Vagina (tissue), 2 donors: ENCODE measurements around the gene MYO1F. TPM values are rescaled to one million over a fixed set of nuclear protein-coding genes. Genes with fewer than 3 reads are reported as not detected.
"Not testable (repeated sequence)": the region's sequence is repeated elsewhere in the genome, so short reads cannot be mapped to it uniquely, and the experiment has no call there.

Source experiments
- DNase-seq, 2 donors: peaks; one replicate each; pipeline ENCODE4 v3.0.0-alpha.2; 2017; ENCODE audit errors: extremely low spot score in 2 of 2
- H3K27ac ChIP-seq: fragments of 200-600 bp; sonication (generic); one replicate; pipeline ENCODE4 v1.5.1; 2019
- H3K27me3 ChIP-seq: fragments of 200-600 bp; sonication (generic); one replicate; pipeline ENCODE4 v1.5.1; 2019
- H3K36me3 ChIP-seq, 2 donors: fragments of 200-600 bp; sonication (generic); one replicate each; pipeline ENCODE4 v1.5.1; 2017 to 2019
- H3K4me1 ChIP-seq: fragments of 200-600 bp; sonication (generic); one replicate; pipeline ENCODE4 v1.5.1; 2019
- H3K4me3 ChIP-seq, 2 donors: fragments of 200-600 bp; sonication (generic); 1 replicate in 1 of 2; 2 replicates in 1 of 2; pipeline ENCODE4 v1.5.1; 2016 to 2019
- H3K9me3 ChIP-seq: fragments of 200-600 bp; sonication (generic); one replicate; pipeline ENCODE4 v1.5.1; 2019
- CTCF ChIP-seq, 3 experiments: fragments of 450-650 bp in 2 of 3; fragments of 200-600 bp in 1 of 3; sonication (generic) in 1 of 3; IDR thresholded peaks; one replicate each; pipeline ENCODE4 v1.5.1; 2017 to 2019; ENCODE audit warnings: antibody characterized with exemption in 3 of 3, mild to moderate bottlenecking in 2 of 3, moderate library complexity in 2 of 3
- POLR2A ChIP-seq, 2 donors: fragments of 450-650 bp; IDR thresholded peaks; one replicate each; pipeline ENCODE4 v1.6.1; 2017; ENCODE audit warnings: antibody characterized with exemption in 2 of 2, mild to moderate bottlenecking in 2 of 2, moderate library complexity in 2 of 2
- POLR2AphosphoS5 ChIP-seq, 2 donors: sonication (generic); formaldehyde crosslinking; IDR thresholded peaks; one replicate each; pipeline ENCODE4 v1.9.0; 2017; ENCODE audit warnings: antibody characterized with exemption in 2 of 2, mild to moderate bottlenecking in 2 of 2, low read depth in 1 of 2; ENCODE audit not compliant: insufficient read depth in 1 of 2
- intact Hi-C: fragments of 100-400 bp; cut with DNase I; formaldehyde crosslinking; loops from one replicate; pipeline ENCODE4 v1.15.1; 2023
- total RNA-seq: library from RNA; depleted of rRNA; stranded (reverse); fragments of >200 nt; gene quantifications from one replicate; pipeline ENCODE4 v1.2.3, GENCODE V29; 2016

Gene MYO1F
- total RNA-seq, 1 donor from 2014 or later: 20.4 TPM

GRCh38 chr19:8567522-8568172 is 9.6 kb downstream of the MYO1F start:
- no peak for DNase-seq
- Histone ChIP-seq H3K9me3 (no peaks in the 10 kb centered on the region), H3K4me1 (no peaks in the 10 kb centered on the region), H3K4me3 (no peak overlapping the region), H3K27ac (no peak overlapping the region), H3K36me3 (no peaks in the 10 kb centered on the region), H3K27me3 (no peaks in the 10 kb centered on the region)
- no peak for TF ChIP-seq POLR2AphosphoS5 (IDR thresholded peaks at IDR 0.05; ENCODE audit: insufficient read depth in 1 of 2, low read depth in 1 of 2)
- no peak for TF ChIP-seq CTCF (IDR thresholded peaks at IDR 0.05)
- no peak for TF ChIP-seq POLR2A (IDR thresholded peaks at IDR 0.05)
- intact Hi-C loops: no loop called here

GRCh38 chr19:8566855-8567254 is 10.4 kb downstream of the MYO1F start:
- H3K27ac ChIP-seq: no peak overlapping the region
- intact Hi-C loops: no loop called here
- no peaks in the 10 kb centered on the region for H3K36me3 ChIP-seq
- DNase-seq: no peak
- no peaks in the 10 kb centered on the region for H3K4me1 ChIP-seq
- H3K4me3 ChIP-seq: no peak overlapping the region
- no peaks in the 10 kb centered on the region for H3K9me3 ChIP-seq
- TF ChIP-seq POLR2A (IDR thresholded peaks at IDR 0.05) (no peak), POLR2AphosphoS5 (IDR thresholded peaks at IDR 0.05; ENCODE audit: insufficient read depth in 1 of 2, low read depth in 1 of 2) (no peak), CTCF (IDR thresholded peaks at IDR 0.05) (no peak)
- no peaks in the 10 kb centered on the region for H3K27me3 ChIP-seq

- H3K36me3 ChIP-seq, H3K27ac ChIP-seq, H3K9me3 ChIP-seq, H3K27me3 ChIP-seq, H3K4me1 ChIP-seq, DNase-seq, H3K4me3 ChIP-seq, intact Hi-C loops: not testable (repeated sequence)
Measured at GRCh38 chr19:8564866-8565265, 12.4 kb downstream of the MYO1F start.

GRCh38 chr19:8561075-8561764 is 16.0 kb downstream of the MYO1F start:
- no peak for TF ChIP-seq POLR2A (IDR thresholded peaks at IDR 0.05)
- TF ChIP-seq CTCF (IDR thresholded peaks at IDR 0.05): no peak
- no peak for TF ChIP-seq POLR2AphosphoS5 (IDR thresholded peaks at IDR 0.05; ENCODE audit: insufficient read depth in 1 of 2, low read depth in 1 of 2)
- no peak overlapping the region for H3K4me3 ChIP-seq
- no peaks in the 10 kb centered on the region for H3K36me3 ChIP-seq
- intact Hi-C loops: no loop called here
- DNase-seq: no peak
- no peak overlapping the region for H3K27ac ChIP-seq
- H3K27me3 ChIP-seq: no peaks in the 10 kb centered on the region
- no peaks in the 10 kb centered on the region for H3K4me1 ChIP-seq
- no peaks in the 10 kb centered on the region for H3K9me3 ChIP-seq

GRCh38 chr19:8558325-8558724 is 18.9 kb downstream of the MYO1F start:
- intact Hi-C loops: no loop called here
- no peaks in the 10 kb centered on the region for H3K4me1 ChIP-seq
- no peak for TF ChIP-seq POLR2AphosphoS5 (IDR thresholded peaks at IDR 0.05; ENCODE audit: insufficient read depth in 1 of 2, low read depth in 1 of 2)
- no peak for TF ChIP-seq POLR2A (IDR thresholded peaks at IDR 0.05)
- no peak for TF ChIP-seq CTCF (IDR thresholded peaks at IDR 0.05)
- H3K36me3 ChIP-seq: no peaks in the 10 kb centered on the region
- DNase-seq: no peak
- H3K9me3 ChIP-seq: no peaks in the 10 kb centered on the region
- H3K27me3 ChIP-seq: no peaks in the 10 kb centered on the region
- no peak overlapping the region for H3K4me3 ChIP-seq
- no peak overlapping the region for H3K27ac ChIP-seq
